ENCODE results near the gene TMEM239. TPM values are rescaled to one million over a fixed set of nuclear protein-coding genes. Genes with fewer than 3 reads are reported as not detected.
"Not testable (repeated sequence)": the region's sequence is repeated elsewhere in the genome, so short reads cannot be mapped to it uniquely, and the experiment has no call there.

TMEM239 gene
- total and polyA plus RNA-seq, 9 donors = 0.11 TPM; not detected in 8

GRCh38 chr20:2807929-2808328, 8.2 kb upstream of the TMEM239 start:
- not testable (repeated sequence) for DNase-seq; H3K4me3 ChIP-seq (ENCODE audit: low read length); H3K9me3 ChIP-seq (replicated peaks; ENCODE audit: control insufficient read depth, low read depth, low read length); H3K4me1 ChIP-seq (ENCODE audit: control insufficient read depth, insufficient read depth, low read length); H3K36me3 ChIP-seq (ENCODE audit: control insufficient read depth, insufficient read depth, low read length); H3K27ac ChIP-seq (ENCODE audit: low read length)
- peaks cover 61% of the 10 kb centered on the region for H3K27me3 ChIP-seq (ENCODE audit: control insufficient read depth, insufficient read depth, low read length)
- 40% methylated on average over 2 of the region's 9 CpGs for WGBS (ENCODE audit: insufficient coverage)

- no peak overlapping the region for H3K27ac ChIP-seq (ENCODE audit: low read length)
- peaks cover 5% of the 10 kb centered on the region for H3K9me3 ChIP-seq (replicated peaks; ENCODE audit: control insufficient read depth, low read depth, low read length)
- peaks cover 43% of the 10 kb centered on the region for H3K27me3 ChIP-seq (ENCODE audit: control insufficient read depth, insufficient read depth, low read length)
- no peaks in the 10 kb centered on the region for H3K36me3 ChIP-seq (ENCODE audit: control insufficient read depth, insufficient read depth, low read length)
- peaks cover 8% of the 10 kb centered on the region for H3K4me1 ChIP-seq (ENCODE audit: control insufficient read depth, insufficient read depth, low read length)
- no peak for DNase-seq
- WGBS (ENCODE audit: insufficient coverage) = 100% methylated on average over 2 of the region's 10 CpGs
- H3K4me3 ChIP-seq (ENCODE audit: low read length) = no peak overlapping the region
Measured at GRCh38 chr20:2809690-2810089, 6.5 kb upstream of the TMEM239 start.

GRCh38 chr20:2812189-2812588, 4.0 kb upstream of the TMEM239 start:
- Histone ChIP-seq H3K27ac (ENCODE audit: low read length) (no peak overlapping the region), H3K4me3 (ENCODE audit: low read length) (no peak overlapping the region), H3K27me3 (ENCODE audit: control insufficient read depth, insufficient read depth, low read length) (peaks cover 18% of the 10 kb centered on the region), H3K4me1 (ENCODE audit: control insufficient read depth, insufficient read depth, low read length) (peaks cover 11% of the 10 kb centered on the region), H3K36me3 (ENCODE audit: control insufficient read depth, insufficient read depth, low read length) (no peaks in the 10 kb centered on the region), H3K9me3 (replicated peaks; ENCODE audit: control insufficient read depth, low read depth, low read length) (peaks cover 5% of the 10 kb centered on the region)
- WGBS (ENCODE audit: insufficient coverage) = 100% methylated on average over 1 of the region's 3 CpGs
- no peak for DNase-seq

- Histone ChIP-seq H3K9me3 (replicated peaks; ENCODE audit: control insufficient read depth, low read depth, low read length) (peaks cover 5% of the 10 kb centered on the region), H3K36me3 (ENCODE audit: control insufficient read depth, insufficient read depth, low read length) (no peaks in the 10 kb centered on the region), H3K27ac (ENCODE audit: low read length) (no peak overlapping the region), H3K4me1 (ENCODE audit: control insufficient read depth, insufficient read depth, low read length) (peaks cover 11% of the 10 kb centered on the region), H3K4me3 (ENCODE audit: low read length) (no peak overlapping the region), H3K27me3 (ENCODE audit: control insufficient read depth, insufficient read depth, low read length) (peaks cover 12% of the 10 kb centered on the region)
- no peak for DNase-seq
- WGBS (ENCODE audit: insufficient coverage) = no CpG with 5 or more reads among the region's 1 CpG
Measured at GRCh38 chr20:2814076-2814475, 2.1 kb upstream of the TMEM239 start.

GRCh38 chr20:2814587-2815051, 1.5 kb upstream of the TMEM239 start, which contains the start of gene C20orf141:
C20orf141 (plus strand) TSS chr20:2814987; CDS start chr20:2815185, 198 bp downstream.
- DNase-seq = peak; percentile 67
- Histone ChIP-seq H3K27me3 (ENCODE audit: control insufficient read depth, insufficient read depth, low read length) (peaks cover 12% of the 10 kb centered on the region), H3K9me3 (replicated peaks; ENCODE audit: control insufficient read depth, low read depth, low read length) (peaks cover 5% of the 10 kb centered on the region), H3K4me1 (ENCODE audit: control insufficient read depth, insufficient read depth, low read length) (peaks cover 11% of the 10 kb centered on the region), H3K36me3 (ENCODE audit: control insufficient read depth, insufficient read depth, low read length) (no peaks in the 10 kb centered on the region), H3K4me3 (ENCODE audit: low read length) (no peak within 1 kb of the TSS), H3K27ac (ENCODE audit: low read length) (no peak within 1 kb of the TSS)
- WGBS (ENCODE audit: insufficient coverage) = 33% methylated on average over 1 of the region's 5 CpGs

GRCh38 chr20:2815242-2815900, 793 bp upstream of the TMEM239 start:
- Histone ChIP-seq H3K4me3 (ENCODE audit: low read length) (no peak overlapping the region), H3K27me3 (ENCODE audit: control insufficient read depth, insufficient read depth, low read length) (peaks cover 13% of the 10 kb centered on the region), H3K4me1 (ENCODE audit: control insufficient read depth, insufficient read depth, low read length) (peaks cover 13% of the 10 kb centered on the region), H3K9me3 (replicated peaks; ENCODE audit: control insufficient read depth, low read depth, low read length) (peaks cover 5% of the 10 kb centered on the region), H3K36me3 (ENCODE audit: control insufficient read depth, insufficient read depth, low read length) (no peaks in the 10 kb centered on the region), H3K27ac (ENCODE audit: low read length) (no peak overlapping the region)
- WGBS (ENCODE audit: insufficient coverage) = 82% methylated on average over 7 of the region's 8 CpGs
- no peak for DNase-seq

GRCh38 chr20:2816583-2817340, 598 bp downstream of the TMEM239 start:
- H3K36me3 ChIP-seq (ENCODE audit: control insufficient read depth, insufficient read depth, low read length) = no peaks in the 10 kb centered on the region
- WGBS (ENCODE audit: insufficient coverage) = 69% methylated on average over 17 of the region's 20 CpGs
- H3K27me3 ChIP-seq (ENCODE audit: control insufficient read depth, insufficient read depth, low read length) = peaks cover 27% of the 10 kb centered on the region

GRCh38 chr20:2817341-2817726, 1.2 kb downstream of the TMEM239 start:
- no CpG with 5 or more reads among the region's 2 CpGs for WGBS (ENCODE audit: insufficient coverage)
- Histone ChIP-seq H3K4me3 (ENCODE audit: low read length) (no peak overlapping the region), H3K27ac (ENCODE audit: low read length) (no peak overlapping the region), H3K9me3 (replicated peaks; ENCODE audit: control insufficient read depth, low read depth, low read length) (peaks cover 2% of the 10 kb centered on the region), H3K4me1 (ENCODE audit: control insufficient read depth, insufficient read depth, low read length) (peaks cover 16% of the 10 kb centered on the region), H3K36me3 (ENCODE audit: control insufficient read depth, insufficient read depth, low read length) (no peaks in the 10 kb centered on the region), H3K27me3 (ENCODE audit: control insufficient read depth, insufficient read depth, low read length) (peaks cover 32% of the 10 kb centered on the region)
- no peak for DNase-seq

More at GRCh38 chr20:2816583-2817340, 598 bp downstream of the TMEM239 start:
- Histone ChIP-seq H3K27ac (ENCODE audit: low read length) (no peak overlapping the region), H3K9me3 (replicated peaks; ENCODE audit: control insufficient read depth, low read depth, low read length) (peaks cover 5% of the 10 kb centered on the region), H3K4me1 (ENCODE audit: control insufficient read depth, insufficient read depth, low read length) (peaks cover 16% of the 10 kb centered on the region), H3K4me3 (ENCODE audit: low read length) (no peak overlapping the region)
- DNase-seq = no peak

- no peak overlapping the region for H3K27ac ChIP-seq (ENCODE audit: low read length)
- H3K4me3 ChIP-seq (ENCODE audit: low read length) = no peak overlapping the region
- WGBS (ENCODE audit: insufficient coverage) = 69% methylated on average over 6 of the region's 7 CpGs
- no peaks in the 10 kb centered on the region for H3K9me3 ChIP-seq (replicated peaks; ENCODE audit: control insufficient read depth, low read depth, low read length)
- H3K4me1 ChIP-seq (ENCODE audit: control insufficient read depth, insufficient read depth, low read length) = peaks cover 16% of the 10 kb centered on the region
- no peaks in the 10 kb centered on the region for H3K36me3 ChIP-seq (ENCODE audit: control insufficient read depth, insufficient read depth, low read length)
- peaks cover 32% of the 10 kb centered on the region for H3K27me3 ChIP-seq (ENCODE audit: control insufficient read depth, insufficient read depth, low read length)
- DNase-seq = no peak
Measured at GRCh38 chr20:2817891-2818595, 1.9 kb downstream of the TMEM239 start.

All from muscle of leg (tissue), 11 donors.